Keratinocyte (primary cell): ENCODE results near the gene RTN4IP1. TPM values are rescaled to one million over a fixed set of nuclear protein-coding genes. Genes with fewer than 3 reads are reported as not detected.

ENCODE experiments used
- DNase-seq: peaks from one replicate; pipeline ENCODE4 v3.0.0-alpha.2; 2011; ENCODE audit warnings: low read depth, missing footprints, low spot score
- FAIRE-seq: peaks from 2 replicates; lab custom pipeline; 2011; peaks lifted over from hg19 to GRCh38; lab: Jason Lieb, UNC
- H2AFZ ChIP-seq: 2 replicates; pipeline ENCODE4 v1.6.0; 2012; ENCODE audit warnings: low read length, control low read depth, inconsistent platforms; ENCODE audit not compliant: control insufficient read depth
- H3K27ac ChIP-seq: 2 replicates; pipeline ENCODE4 v1.5.1; 2011; ENCODE audit warnings: low read length; ENCODE audit not compliant: control insufficient read depth, insufficient read depth
- H3K27me3 ChIP-seq: 3 replicates; pipeline ENCODE4 v1.6.0; 2011; ENCODE audit warnings: low read length; ENCODE audit not compliant: control insufficient read depth, insufficient read depth; ENCODE audit errors: extremely low read depth
- H3K36me3 ChIP-seq, 2 experiments: 2 replicates in 1 of 2; 3 replicates in 1 of 2; pipeline ENCODE4 v1.5.1; 2011; ENCODE audit warnings: low read length in 2 of 2, mild to moderate bottlenecking in 1 of 2; ENCODE audit not compliant: control insufficient read depth in 2 of 2, insufficient read depth in 2 of 2; ENCODE audit errors: extremely low read depth in 1 of 2
- H3K4me1 ChIP-seq: 3 replicates; pipeline ENCODE4 v1.5.1; 2011; ENCODE audit warnings: low read length; ENCODE audit not compliant: control insufficient read depth, insufficient read depth; ENCODE audit errors: extremely low read depth
- H3K4me2 ChIP-seq: 3 replicates; pipeline ENCODE4 v1.6.0; 2011; ENCODE audit warnings: low read depth, low read length; ENCODE audit not compliant: control insufficient read depth, insufficient read depth; ENCODE audit errors: extremely low read depth
- H3K4me3 ChIP-seq, 3 experiments: fragments of 200-600 bp in 1 of 3; sonication (generic) in 1 of 3; 2 replicates in 2 of 3; 3 replicates in 1 of 3; pipeline ENCODE4 v1.5.1; 2011 to 2016; ENCODE audit warnings: low read length in 3 of 3, mild to moderate bottlenecking in 3 of 3, control low read depth in 2 of 3, inconsistent platforms in 1 of 3, low read depth in 1 of 3, mixed read lengths in 1 of 3, mixed run types in 1 of 3, moderate library complexity in 1 of 3; ENCODE audit not compliant: control insufficient read depth in 2 of 3, insufficient read depth in 2 of 3; ENCODE audit errors: extremely low read depth in 1 of 3
- H3K79me2 ChIP-seq: 2 replicates; pipeline ENCODE4 v1.6.0; 2012; ENCODE audit warnings: low read length; ENCODE audit not compliant: control insufficient read depth, insufficient read depth
- H3K9ac ChIP-seq: 3 replicates; pipeline ENCODE4 v1.6.0; 2011; ENCODE audit warnings: low read length; ENCODE audit not compliant: control insufficient read depth, insufficient read depth; ENCODE audit errors: extremely low read depth
- H3K9me1 ChIP-seq: 3 replicates; pipeline ENCODE4 v1.6.0; 2011; ENCODE audit warnings: low read length; ENCODE audit not compliant: control insufficient read depth, insufficient read depth; ENCODE audit errors: extremely low read depth
- H3K9me3 ChIP-seq: 2 replicates; pipeline ENCODE4 v1.5.1; 2012; ENCODE audit warnings: low read depth, low read length; ENCODE audit not compliant: control insufficient read depth
- H4K20me1 ChIP-seq: 3 replicates; pipeline ENCODE4 v1.6.0; 2011; ENCODE audit warnings: low read length; ENCODE audit not compliant: control insufficient read depth, insufficient read depth; ENCODE audit errors: extremely low read depth
- CTCF ChIP-seq, 3 experiments: IDR thresholded peaks in 1 of 3; conservative IDR thresholded peaks in 1 of 3; optimal IDR thresholded peaks in 1 of 3; 2 replicates in 2 of 3; 3 replicates in 1 of 3; pipeline versions ENCODE3 to v1.5.1; 2011; ENCODE audit warnings: low read length in 3 of 3, mild to moderate bottlenecking in 3 of 3, moderate library complexity in 2 of 3, control low read depth in 1 of 3, inconsistent platforms in 1 of 3; ENCODE audit not compliant: insufficient read depth in 2 of 3; ENCODE audit errors: extremely low read depth in 1 of 3
- EZH2 ChIP-seq: IDR thresholded peaks from one replicate; pipeline ENCODE4 v1.6.1; 2012; ENCODE audit warnings: inconsistent platforms, mild to moderate bottlenecking, low read length, moderate library complexity
- dilution Hi-C: fragments of 300-500 bp; cut with MboI; formaldehyde crosslinking; loops from one replicate; pipeline ENCODE4 v1.7.0; 2020; ENCODE audit warnings: low sequenced_read_pairs; ENCODE audit not compliant: extremely low pct_ligation_motif_present
- polyA plus RNA-seq, 5 experiments: library from polyadenylated mRNA; depleted of rRNA in 3 of 5; stranded (reverse) in 3 of 5; stranded (forward) in 1 of 5; unstranded in 1 of 5; fragments of >200 nt; gene quantifications; 1 replicate in 1 of 5; 2 replicates in 3 of 5; 3 replicates in 1 of 5; pipeline versions ENCODE4 v1.2.1 to v1.2.3, GENCODE V29; 2011 to 2012; ENCODE audit warnings: missing spikeins in 2 of 5, low read depth in 1 of 5, low replicate concordance in 1 of 5

The RTN4IP1 gene
- polyA plus RNA-seq, 1 donor (not counting 4 experiments of a cell fraction or from before 2014, with no cell fraction given) = 8.0 TPM

- FAIRE-seq (no peak), DNase-seq (no peak)
- Histone ChIP-seq H3K4me2 (no peak overlapping the region), H2AFZ (no peak overlapping the region), H3K9me3 (no peaks in the 10 kb centered on the region), H3K79me2 (peaks cover 16% of the 10 kb centered on the region), H3K36me3 (peaks cover 20 to 46% of the 10 kb centered on the region in 2 experiments), H4K20me1 (no peaks in the 10 kb centered on the region), H3K9me1 (no peaks in the 10 kb centered on the region), H3K4me1 (peaks cover under 1% of the 10 kb centered on the region), H3K27ac (no peak overlapping the region), H3K4me3 (no peak overlapping the region), H3K9ac (no peak overlapping the region), H3K27me3 (no peaks in the 10 kb centered on the region)
- dilution Hi-C loops = no loop called here
- TF ChIP-seq CTCF (optimal IDR thresholded peaks at IDR 0.05 in 1 of 3, IDR thresholded peaks at IDR 0.05 in 1 of 3, conservative IDR thresholded peaks at IDR 0.05 in 1 of 3; ENCODE audit: extremely low read depth in 1 of 3, insufficient read depth in 2 of 3, low read length in 3 of 3) = no peak
- no peak for TF ChIP-seq EZH2
These were observed 75.9 kb downstream of the RTN4IP1 start for GRCh38 chr6:106553440-106553839.

DNA sequence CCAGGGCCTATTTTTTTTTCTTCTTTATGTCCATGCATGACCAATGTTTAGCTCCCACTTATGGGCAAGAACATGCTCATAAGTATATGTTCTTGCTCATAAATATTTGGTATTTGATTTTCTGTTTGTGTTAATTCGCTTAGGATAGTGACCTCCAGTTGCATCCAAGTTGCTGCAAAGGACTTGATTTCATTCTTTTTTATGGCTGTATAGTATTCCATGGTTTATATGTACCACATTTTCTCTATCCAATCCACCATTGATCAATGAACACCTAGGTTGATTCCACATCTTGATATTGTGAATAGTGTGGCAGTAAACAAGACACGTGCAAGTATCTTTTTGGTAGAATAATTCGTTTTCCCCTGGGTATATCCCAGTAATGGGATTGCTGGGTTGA, 78.1 kb downstream of the RTN4IP1 start:
- FAIRE-seq = no peak
- Histone ChIP-seq H4K20me1 (no peaks in the 10 kb centered on the region), H3K4me3 (no peak overlapping the region), H3K9me3 (no peaks in the 10 kb centered on the region), H3K9me1 (no peaks in the 10 kb centered on the region), H2AFZ (no peak overlapping the region), H3K9ac (no peak overlapping the region), H3K36me3 (peaks cover 20 to 44% of the 10 kb centered on the region in 2 experiments), H3K4me1 (peaks cover 24% of the 10 kb centered on the region), H3K4me2 (no peak overlapping the region), H3K27me3 (no peaks in the 10 kb centered on the region), H3K27ac (no peak overlapping the region), H3K79me2 (peaks cover 16% of the 10 kb centered on the region)
- no peak for TF ChIP-seq CTCF (optimal IDR thresholded peaks at IDR 0.05 in 1 of 3, IDR thresholded peaks at IDR 0.05 in 1 of 3, conservative IDR thresholded peaks at IDR 0.05 in 1 of 3; ENCODE audit: extremely low read depth in 1 of 3, insufficient read depth in 2 of 3, low read length in 3 of 3)
- TF ChIP-seq EZH2 = no peak
- DNase-seq = no peak
- dilution Hi-C loops = no loop called here
